ENCODE data around the gene CCDC85B.

GRCh38 chr11:65842144-65842543, 48.3 kb upstream of the CCDC85B start:
- TF ChIP-seq POLR2A (IDR thresholded peaks at IDR 0.05) (no peak), CTCF (IDR thresholded peaks at IDR 0.05) (no peak)
